ENCODE measurements around the gene RIMS3. TPM values are rescaled to one million over a fixed set of nuclear protein-coding genes. Genes with fewer than 3 reads are reported as not detected.
A peak's percentile ranks its signal among the peaks of the same experiment; 100 is the strongest.
"Not testable (repeated sequence)": the region's sequence is repeated elsewhere in the genome, so short reads cannot be mapped to it uniquely, and the experiment has no call there.

Gene RIMS3
- total RNA-seq, 2 donors from 2014 or later: 8.8 to 9.3 TPM

DNA sequence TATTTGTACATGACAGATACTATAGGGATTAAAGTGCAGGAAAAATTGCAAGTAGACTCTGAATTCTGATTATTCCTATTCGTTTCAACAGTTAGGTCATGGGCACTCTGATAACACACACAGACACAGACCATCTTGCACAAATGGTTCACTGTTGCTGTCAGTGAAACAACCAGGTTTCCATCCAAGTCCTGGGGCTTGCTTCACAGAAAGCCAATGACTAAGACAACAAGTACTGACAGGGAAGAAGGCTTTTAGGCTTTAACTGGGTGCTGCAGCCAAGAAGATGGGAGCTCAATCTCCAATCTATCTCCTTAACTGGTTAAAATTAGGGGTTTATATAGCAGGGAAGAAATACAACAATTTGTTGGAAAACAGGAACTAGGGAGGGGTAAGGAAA lies 57.6 kb downstream of the RIMS3 start:
- Mint-ChIP-seq H3K27me3 (ENCODE audit: low read depth) (no peaks in the 10 kb centered on the region), H3K4me3 (no peak overlapping the region), H3K36me3 (ENCODE audit: insufficient read depth in 2 of 2) (no peaks in the 10 kb centered on the region), H3K9me3 (no peaks in the 10 kb centered on the region), H3K27ac (no peak overlapping the region), H3K4me1 (ENCODE audit: low read depth) (peaks cover 7% of the 10 kb centered on the region)
- no peak for ATAC-seq (replicated peaks in 1 of 2)
- no peak for DNase-seq

- H3K9me3 Mint-ChIP-seq: no peaks in the 10 kb centered on the region
- H3K4me1 Mint-ChIP-seq (ENCODE audit: low read depth): peaks cover 7% of the 10 kb centered on the region
- H3K36me3 Mint-ChIP-seq (ENCODE audit: insufficient read depth in 2 of 2): no peaks in the 10 kb centered on the region
- H3K27ac Mint-ChIP-seq: no peak overlapping the region
- H3K4me3 Mint-ChIP-seq: no peak overlapping the region
- ATAC-seq (replicated peaks in 1 of 2) (no peak), DNase-seq (no peak)
- no peaks in the 10 kb centered on the region for H3K27me3 Mint-ChIP-seq (ENCODE audit: low read depth)
Observed at GRCh38 chr1:40606978-40607377, 58.5 kb downstream of the RIMS3 start.

GRCh38 chr1:40606194-40606593 lies 59.3 kb downstream of the RIMS3 start:
- no peak overlapping the region for H3K27ac Mint-ChIP-seq
- H3K36me3 Mint-ChIP-seq (ENCODE audit: insufficient read depth in 2 of 2): no peaks in the 10 kb centered on the region
- peaks cover 7% of the 10 kb centered on the region for H3K4me1 Mint-ChIP-seq (ENCODE audit: low read depth)

GRCh38 chr1:40599926-40600325 lies 65.6 kb downstream of the RIMS3 start:
- ATAC-seq (replicated peaks in 1 of 2): no peak
- Mint-ChIP-seq H3K27me3 (ENCODE audit: low read depth) (no peaks in the 10 kb centered on the region), H3K36me3 (ENCODE audit: insufficient read depth in 2 of 2) (no peaks in the 10 kb centered on the region)

More at GRCh38 chr1:40606194-40606593, 59.3 kb downstream of the RIMS3 start:
- ATAC-seq (replicated peaks in 1 of 2) (no peak), DNase-seq (no peak)
- no peak overlapping the region for H3K4me3 Mint-ChIP-seq
- H3K9me3 Mint-ChIP-seq: no peaks in the 10 kb centered on the region
- H3K27me3 Mint-ChIP-seq (ENCODE audit: low read depth): no peaks in the 10 kb centered on the region

GRCh38 chr1:40595623-40596022 lies 69.9 kb downstream of the RIMS3 start:
- peaks cover 5% of the 10 kb centered on the region for H3K27me3 Mint-ChIP-seq (ENCODE audit: low read depth)
- no peaks in the 10 kb centered on the region for H3K9me3 Mint-ChIP-seq
- DNase-seq (no peak), ATAC-seq (replicated peaks in 1 of 2) (no peak)
- peaks cover 14% of the 10 kb centered on the region for H3K4me1 Mint-ChIP-seq (ENCODE audit: low read depth)
- H3K27ac Mint-ChIP-seq: no peak overlapping the region
- H3K4me3 Mint-ChIP-seq: no peak overlapping the region
- no peaks in the 10 kb centered on the region for H3K36me3 Mint-ChIP-seq (ENCODE audit: insufficient read depth in 2 of 2)

More at GRCh38 chr1:40599926-40600325, 65.6 kb downstream of the RIMS3 start:
- DNase-seq: no peak
- H3K9me3 Mint-ChIP-seq: no peaks in the 10 kb centered on the region
- H3K27ac Mint-ChIP-seq: no peak overlapping the region
- no peak overlapping the region for H3K4me3 Mint-ChIP-seq
- H3K4me1 Mint-ChIP-seq (ENCODE audit: low read depth): no peaks in the 10 kb centered on the region

DNA sequence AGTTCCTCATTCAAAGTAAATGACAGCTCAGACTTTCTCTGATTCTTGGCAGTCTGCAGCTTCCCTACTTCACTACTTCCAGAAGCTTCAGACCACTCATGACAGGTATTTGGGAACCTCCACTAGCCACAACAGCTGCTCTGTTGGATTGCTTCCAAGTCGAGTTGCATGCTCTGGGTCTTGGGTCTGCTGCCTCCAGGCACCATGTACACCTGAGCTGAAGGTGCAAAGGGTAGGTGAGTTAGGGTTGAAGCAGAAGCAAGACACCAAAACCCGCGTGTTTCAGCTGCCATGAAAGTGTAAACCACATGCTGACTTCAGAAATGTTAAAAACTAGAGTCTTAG lies 71.3 kb downstream of the RIMS3 start:
- no peaks in the 10 kb centered on the region for H3K36me3 Mint-ChIP-seq (ENCODE audit: insufficient read depth in 2 of 2)
- ATAC-seq (replicated peaks in 1 of 2): no peak
- H3K27ac Mint-ChIP-seq: no peak overlapping the region
- no peak for DNase-seq
- peaks cover 7% of the 10 kb centered on the region for H3K27me3 Mint-ChIP-seq (ENCODE audit: low read depth)
- H3K4me1 Mint-ChIP-seq (ENCODE audit: low read depth): peaks cover 15% of the 10 kb centered on the region
- no peak overlapping the region for H3K4me3 Mint-ChIP-seq
- H3K9me3 Mint-ChIP-seq: no peaks in the 10 kb centered on the region

- ATAC-seq (replicated peaks in 1 of 2) (no peak), DNase-seq (no peak)
- no peak overlapping the region for H3K4me3 Mint-ChIP-seq
- H3K36me3 Mint-ChIP-seq (ENCODE audit: insufficient read depth in 2 of 2): no peaks in the 10 kb centered on the region
- H3K4me1 Mint-ChIP-seq (ENCODE audit: low read depth): peaks cover 15% of the 10 kb centered on the region
- H3K27ac Mint-ChIP-seq: no peak overlapping the region
- H3K27me3 Mint-ChIP-seq (ENCODE audit: low read depth): peaks cover 7% of the 10 kb centered on the region
- H3K9me3 Mint-ChIP-seq: no peaks in the 10 kb centered on the region
Observed at GRCh38 chr1:40593449-40594186, 71.9 kb downstream of the RIMS3 start.

DNA sequence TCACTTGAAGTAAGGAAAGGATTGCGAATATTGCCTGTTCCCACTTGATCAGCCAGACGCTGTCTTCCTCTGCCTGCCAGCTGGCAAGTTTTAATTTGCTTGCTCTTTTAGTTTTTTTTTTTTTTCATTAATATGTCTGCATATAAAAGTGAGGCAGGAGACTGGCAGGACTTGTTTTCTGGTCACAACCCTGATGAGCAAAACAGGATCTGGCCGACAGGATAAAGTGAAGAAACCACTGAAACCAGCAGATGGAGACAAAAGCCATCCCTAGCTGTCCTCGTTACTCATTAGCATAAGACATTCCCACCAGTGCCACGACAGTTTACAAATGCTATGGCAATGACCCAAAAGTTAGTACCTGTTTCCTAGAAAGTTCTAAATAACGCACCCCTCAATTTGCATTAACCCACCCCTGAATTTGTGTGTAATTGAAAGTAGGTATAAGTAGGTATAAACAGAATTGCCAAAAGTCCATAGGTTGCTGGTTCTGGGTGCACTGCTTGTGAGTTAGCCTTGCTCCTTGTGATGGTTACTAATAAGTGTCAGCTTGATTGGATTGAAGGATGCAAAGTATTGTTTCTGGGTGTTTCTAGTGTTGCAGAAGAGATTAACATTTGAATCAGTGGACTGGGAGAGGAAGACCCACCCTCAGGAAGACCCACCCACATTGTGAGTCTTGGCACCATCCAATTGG lies 73.2 kb downstream of the RIMS3 start:
- H3K4me1 Mint-ChIP-seq (ENCODE audit: low read depth): peaks cover 15% of the 10 kb centered on the region
- no peak overlapping the region for H3K4me3 Mint-ChIP-seq
- H3K27me3 Mint-ChIP-seq (ENCODE audit: low read depth): peaks cover 16% of the 10 kb centered on the region
- no peaks in the 10 kb centered on the region for H3K36me3 Mint-ChIP-seq (ENCODE audit: insufficient read depth in 2 of 2)
- no peak for DNase-seq
- no peak overlapping the region for H3K27ac Mint-ChIP-seq
- no peaks in the 10 kb centered on the region for H3K9me3 Mint-ChIP-seq
- ATAC-seq (replicated peaks in 1 of 2): no peak

DNA sequence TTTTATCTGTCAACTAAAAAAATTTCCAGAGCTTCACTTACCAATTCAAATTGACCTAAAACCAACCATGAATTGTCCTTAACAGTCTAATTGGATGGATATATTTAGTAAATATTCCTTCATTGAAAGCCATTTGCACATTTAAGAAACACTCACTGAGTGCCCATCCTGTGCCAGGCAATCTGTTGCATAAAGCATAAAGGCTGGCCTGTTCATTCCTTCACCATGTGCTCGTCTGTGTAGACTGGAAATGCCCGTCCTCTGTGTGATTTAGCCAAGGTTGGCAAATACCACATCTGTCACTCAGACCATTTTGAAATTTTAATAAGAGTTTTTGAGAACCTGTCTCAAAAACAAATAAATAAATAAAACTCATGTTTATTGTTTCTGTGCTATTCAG lies 76.9 kb downstream of the RIMS3 start:
- Mint-ChIP-seq H3K4me1 (ENCODE audit: low read depth) (peaks cover 22% of the 10 kb centered on the region), H3K27me3 (ENCODE audit: low read depth) (peaks cover 16% of the 10 kb centered on the region), H3K9me3 (no peaks in the 10 kb centered on the region), H3K27ac (no peak overlapping the region), H3K36me3 (ENCODE audit: insufficient read depth in 2 of 2) (no peaks in the 10 kb centered on the region), H3K4me3 (no peak overlapping the region)
- no peak for DNase-seq
- no peak for ATAC-seq (replicated peaks in 1 of 2)

DNA sequence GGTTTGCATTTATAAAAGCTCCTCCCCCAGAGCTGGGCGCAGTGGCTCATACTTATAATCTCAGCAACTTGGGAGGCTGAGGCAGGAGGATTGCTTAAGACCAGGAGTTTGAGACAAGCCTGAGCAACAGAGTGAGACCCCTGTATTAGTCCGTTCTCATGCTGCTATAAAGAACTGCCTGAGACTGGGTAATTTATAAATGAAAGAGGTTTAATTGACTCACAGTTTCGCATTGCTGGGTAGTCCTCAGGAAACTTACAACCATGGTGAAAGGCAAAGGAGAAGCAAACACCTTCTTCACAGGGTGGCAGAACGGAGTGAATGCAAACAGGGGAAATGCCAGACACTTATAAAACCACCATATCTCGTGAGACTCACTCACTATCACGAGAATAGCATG lies 81.5 kb downstream of the RIMS3 start:
- DNase-seq (peak in 1 of 2 donors; percentile 42), ATAC-seq (replicated peaks in 1 of 2) (peak; percentile 46 to 72)
- Mint-ChIP-seq H3K4me1 (ENCODE audit: low read depth) (peaks cover 28% of the 10 kb centered on the region), H3K36me3 (ENCODE audit: insufficient read depth in 2 of 2) (no peaks in the 10 kb centered on the region), H3K27me3 (ENCODE audit: low read depth) (peaks cover 21% of the 10 kb centered on the region), H3K9me3 (no peaks in the 10 kb centered on the region), H3K4me3 (peak overlapping the region in 1 of 2 donors; percentile 29), H3K27ac (no peak overlapping the region)

GRCh38 chr1:40582116-40582515 lies 83.4 kb downstream of the RIMS3 start:
- H3K9me3 Mint-ChIP-seq: peaks cover 2% of the 10 kb centered on the region in 2 donors
- H3K27ac Mint-ChIP-seq: no peak overlapping the region
- ATAC-seq (replicated peaks in 1 of 2): no peak
- no peak for DNase-seq
- H3K4me3 Mint-ChIP-seq: no peak overlapping the region
- H3K27me3 Mint-ChIP-seq (ENCODE audit: low read depth): peaks cover 20% of the 10 kb centered on the region
- H3K4me1 Mint-ChIP-seq (ENCODE audit: low read depth): peaks cover 28% of the 10 kb centered on the region
- H3K36me3 Mint-ChIP-seq (ENCODE audit: insufficient read depth in 2 of 2): peaks cover 1 to 2% of the 10 kb centered on the region in 2 donors

- Mint-ChIP-seq H3K9me3 (peaks cover 2 to 4% of the 10 kb centered on the region in 2 donors), H3K4me3 (no peak overlapping the region), H3K27me3 (ENCODE audit: low read depth) (peaks cover 23% of the 10 kb centered on the region), H3K27ac (no peak overlapping the region), H3K4me1 (ENCODE audit: low read depth) (no peaks in the 10 kb centered on the region), H3K36me3 (ENCODE audit: insufficient read depth in 2 of 2) (peaks cover 1 to 2% of the 10 kb centered on the region in 2 donors)
- no peak for ATAC-seq (replicated peaks in 1 of 2)
- no peak for DNase-seq
Observed at GRCh38 chr1:40575336-40575735, 90.1 kb downstream of the RIMS3 start.

DNA sequence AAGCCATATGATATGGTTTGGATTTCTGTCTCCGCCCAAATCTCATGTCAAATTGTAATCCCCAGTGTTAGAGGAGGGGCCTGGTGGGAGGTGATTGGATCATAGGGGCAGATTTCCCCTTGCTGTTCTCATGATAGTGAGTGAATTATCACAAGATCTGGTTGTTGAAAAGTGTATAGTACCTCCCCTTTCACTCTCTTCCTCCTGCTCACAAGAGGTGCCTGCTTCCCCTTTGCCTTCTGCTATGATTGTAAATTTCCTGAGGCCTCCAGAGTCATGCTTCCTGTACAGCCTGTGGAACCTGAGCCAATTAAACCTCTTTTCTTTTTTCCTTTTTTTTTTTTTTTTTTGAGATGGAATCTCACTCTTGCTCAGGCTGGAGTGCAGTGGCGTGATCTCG lies 90.7 kb downstream of the RIMS3 start:
- not testable (repeated sequence) for H3K4me3 Mint-ChIP-seq; H3K36me3 Mint-ChIP-seq (ENCODE audit: insufficient read depth in 2 of 2); DNase-seq; ATAC-seq (replicated peaks in 1 of 2); H3K4me1 Mint-ChIP-seq (ENCODE audit: low read depth); H3K27ac Mint-ChIP-seq; H3K9me3 Mint-ChIP-seq
- H3K27me3 Mint-ChIP-seq (ENCODE audit: low read depth): peaks cover 19% of the 10 kb centered on the region
